IMR-90 (cell line): ENCODE measurements around the gene MCTP2. TPM values are rescaled to one million over a fixed set of nuclear protein-coding genes. Genes with fewer than 3 reads are reported as not detected.

Source experiments
- ATAC-seq: fragments of 200-7000 bp; cut with Tn5 transposase; 2 replicates; pipeline ENCODE4 v1.9.1; 2020; ENCODE audit warnings: low read depth, mild to moderate bottlenecking, moderate library complexity
- BruUV-seq: library from RNA; stranded (reverse); fragments of 400-500 nt; replicated peaks from 2 replicates; lab custom pipeline; 2021; lab: Mats Ljungman, UMichigan
- CTCF ChIA-PET: fragments of 300-600 bp; formaldehyde crosslinking; extraction: SDS; loops from one replicate; lab custom pipeline; 2021; ENCODE audit warnings: antibody characterized with exemption; lab: Yijun Ruan, JAX
- POLR2A ChIA-PET: fragments of 300-600 bp; sonication (Branson Sonifier 250); formaldehyde crosslinking; loops from one replicate; lab custom pipeline; 2022; ENCODE audit warnings: antibody characterized with exemption; ENCODE audit not compliant: unreplicated experiment; lab: Charles Lee
- DNase-seq: peaks from one replicate; pipeline ENCODE4 v3.0.0; 2013
- H2AFZ ChIP-seq: replicated peaks from 2 replicates; pipeline ENCODE3; 2013; ENCODE audit warnings: low read length, mild to moderate bottlenecking; ENCODE audit not compliant: poor library complexity
- H2AK5ac ChIP-seq: 2 replicates; pipeline ENCODE4 v1.6.1; 2013; ENCODE audit warnings: low read depth, low read length, inconsistent platforms
- H2AK9ac ChIP-seq: replicated peaks from 2 replicates; pipeline ENCODE3; 2013; ENCODE audit warnings: mild to moderate bottlenecking, low read depth, low read length, moderate library complexity; ENCODE audit not compliant: poor library complexity
- H2BK120ac ChIP-seq: 2 replicates; pipeline ENCODE4 v1.6.1; 2013; ENCODE audit warnings: low read depth, low read length, inconsistent platforms
- H2BK15ac ChIP-seq: 3 replicates; pipeline ENCODE4 v1.6.1; 2013; ENCODE audit warnings: low read depth, low read length, inconsistent platforms
- H2BK20ac ChIP-seq: 2 replicates; pipeline ENCODE4 v1.6.1; 2013; ENCODE audit warnings: low read depth, mild to moderate bottlenecking, inconsistent platforms, low read length, moderate library complexity
- H2BK5ac ChIP-seq: 2 replicates; pipeline ENCODE4 v1.6.1; 2013; ENCODE audit warnings: mild to moderate bottlenecking, low read depth, low read length, inconsistent platforms; ENCODE audit not compliant: poor library complexity, severe bottlenecking
- H3K14ac ChIP-seq: replicated peaks from 2 replicates; pipeline ENCODE4 v1.6.1; 2013; ENCODE audit warnings: low read depth, low read length, inconsistent platforms
- H3K18ac ChIP-seq: 2 replicates; pipeline ENCODE4 v1.6.1; 2013; ENCODE audit warnings: low read depth, low read length, control low read depth
- H3K23ac ChIP-seq: 2 replicates; pipeline ENCODE4 v1.6.1; 2013; ENCODE audit warnings: low read depth, low read length, inconsistent platforms
- H3K27ac ChIP-seq: 2 replicates; pipeline ENCODE4 v1.5.1; 2013; ENCODE audit warnings: mild to moderate bottlenecking, control low read depth, low read length; ENCODE audit not compliant: insufficient read depth
- H3K27me3 ChIP-seq: 2 replicates; pipeline ENCODE4 v1.6.1; 2013; ENCODE audit warnings: low read length; ENCODE audit not compliant: control insufficient read depth, insufficient read depth
- H3K36me3 ChIP-seq: 2 replicates; pipeline ENCODE4 v1.6.1; 2013; ENCODE audit warnings: low read length, mixed read lengths; ENCODE audit not compliant: control insufficient read depth, insufficient read depth
- H3K4ac ChIP-seq: 2 replicates; pipeline ENCODE4 v1.6.1; 2013; ENCODE audit warnings: low read depth, low read length, inconsistent platforms
- H3K4me1 ChIP-seq: 2 replicates; pipeline ENCODE4 v1.6.1; 2013; ENCODE audit warnings: low read length, mixed read lengths; ENCODE audit not compliant: control insufficient read depth, insufficient read depth
- H3K4me2 ChIP-seq: 2 replicates; pipeline ENCODE4 v1.6.1; 2013; ENCODE audit warnings: low read depth, mild to moderate bottlenecking, control low read depth, low read length, moderate library complexity
- H3K4me3 ChIP-seq: 2 replicates; pipeline ENCODE4 v1.5.1; 2013; ENCODE audit warnings: low read depth, mild to moderate bottlenecking, control low read depth, low read length, moderate library complexity; ENCODE audit not compliant: insufficient read depth
- H3K56ac ChIP-seq: 2 replicates; pipeline ENCODE4 v1.6.1; 2013; ENCODE audit warnings: low read length, inconsistent platforms; ENCODE audit not compliant: insufficient read depth; ENCODE audit errors: extremely low read depth
- H3K79me1 ChIP-seq, 2 experiments: 2 replicates each; pipeline ENCODE4 v1.6.1; 2013; ENCODE audit warnings: low read length in 2 of 2, inconsistent platforms in 1 of 2, low read depth in 1 of 2
- H3K9ac ChIP-seq: 2 replicates; pipeline ENCODE4 v1.6.1; 2013; ENCODE audit warnings: low read depth, low read length, control low read depth
- H3K9me1 ChIP-seq: 2 replicates; pipeline ENCODE4 v1.6.1; 2013; ENCODE audit warnings: low read length, inconsistent platforms; ENCODE audit not compliant: insufficient read depth
- H3K9me3 ChIP-seq: 2 replicates; pipeline ENCODE4 v1.6.1; 2013; ENCODE audit warnings: low read length; ENCODE audit not compliant: control insufficient read depth, insufficient read depth
- H4K20me1 ChIP-seq: 2 replicates; pipeline ENCODE4 v1.6.1; 2013; ENCODE audit warnings: low read length, inconsistent platforms; ENCODE audit not compliant: insufficient read depth
- H4K5ac ChIP-seq: 2 replicates; pipeline ENCODE4 v1.6.1; 2013; ENCODE audit warnings: mild to moderate bottlenecking, low read depth, low read length, control low read depth
- H4K8ac ChIP-seq, 2 experiments: 2 replicates each; pipeline ENCODE4 v1.6.1; 2013; ENCODE audit warnings: low read depth in 2 of 2, low read length in 2 of 2, control low read depth in 1 of 2, inconsistent platforms in 1 of 2
- H4K91ac ChIP-seq: 2 replicates; pipeline ENCODE4 v1.6.1; 2013; ENCODE audit warnings: low read depth, low read length, inconsistent platforms; ENCODE audit not compliant: insufficient read depth
- MAFK ChIP-seq: IDR thresholded peaks from 2 replicates; pipeline ENCODE4 v1.6.1; 2012; ENCODE audit warnings: low read depth, low read length, improper control_type of control experiment
- SMC3 ChIP-seq: fragments of 150-350 bp; IDR thresholded peaks from 2 replicates; pipeline ENCODE4 v1.6.1; 2016; ENCODE audit warnings: low read depth, mild to moderate bottlenecking, antibody characterized with exemption, low read length, moderate library complexity
- WGBS, 2 experiments: methylation state at CpG; one replicate each; pipeline versions ENCODE4 v1.1.5 to v1.1.7; 2013; ENCODE audit warnings: missing lambda C conversion rate in 2 of 2; ENCODE audit not compliant: insufficient read length in 1 of 2; ENCODE audit errors: extremely low coverage in 2 of 2; 5-methylcytosine and 5-hydroxymethylcytosine counted together
- dilution Hi-C: fragments of 300-500 bp; cut with HindIII; formaldehyde crosslinking; loops from one replicate; pipeline ENCODE4 v1.14.3; 2018; ENCODE audit warnings: low sequenced_read_pairs; ENCODE audit not compliant: unreplicated experiment
- in situ Hi-C: fragments of 300-500 bp; cut with MboI; formaldehyde crosslinking; loops from 3 replicates; pipeline ENCODE4 v1.14.3; 2019; ENCODE audit warnings: low sequenced_read_pairs, inconsistent platforms, mixed read lengths
- intact Hi-C: fragments of 100-400 bp; cut with micrococcal nuclease; formaldehyde crosslinking; loops from 2 replicates; pipeline ENCODE4 v1.10.0; 2022
- polyA plus RNA-seq, 3 experiments: library from polyadenylated mRNA; depleted of rRNA; stranded (reverse); fragments of >200 nt; gene quantifications; 2 replicates each; pipeline ENCODE4 v1.2.3, GENCODE V29; 2012; ENCODE audit warnings: low replicate concordance in 1 of 3
- total RNA-seq: library from RNA; depleted of rRNA; stranded (reverse); fragments of >200 nt; gene quantifications from 2 replicates; pipeline ENCODE4 v1.2.3, GENCODE V29; 2012

MCTP2 gene
- total and polyA plus RNA-seq, 2 of the 4 experiments (the other 2 are of a cell fraction): 5.1 to 9.9 TPM

DNA sequence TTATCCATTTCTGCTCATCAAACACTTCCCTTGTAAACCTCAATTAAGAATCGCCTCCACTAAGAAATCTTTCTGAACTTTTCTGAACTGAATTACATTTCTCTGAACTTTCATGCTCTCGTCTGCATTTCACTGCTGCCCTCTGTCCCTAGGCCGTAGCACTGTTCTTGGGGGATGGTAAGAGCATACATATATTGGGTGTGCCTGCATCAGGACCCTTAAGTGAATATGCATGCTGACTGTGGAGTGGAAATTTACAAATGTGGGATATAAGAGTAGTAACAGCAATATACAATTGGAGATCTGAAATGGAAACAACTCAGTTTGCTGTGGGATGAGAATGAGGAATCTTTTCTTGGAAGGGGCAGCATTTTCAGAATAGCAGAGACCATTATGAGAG, 148.6 kb downstream of the MCTP2 start:
- BruUV-seq: no TSS peak
- Histone ChIP-seq H3K4ac (no peak overlapping the region), H2BK5ac (no peak overlapping the region), H2BK120ac (no peak overlapping the region), H3K56ac (no peak overlapping the region), H2AFZ (no peak overlapping the region), H3K9ac (no peak overlapping the region), H2AK5ac (no peak overlapping the region), H3K14ac (no peak overlapping the region), H2BK20ac (no peak overlapping the region), H3K79me1 (no peaks in the 10 kb centered on the region), H2AK9ac (no peak overlapping the region), H3K9me3 (no peaks in the 10 kb centered on the region), H3K4me2 (no peak overlapping the region), H3K4me3 (no peak overlapping the region), H4K91ac (no peak overlapping the region), H3K18ac (no peak overlapping the region), H4K20me1 (no peaks in the 10 kb centered on the region), H4K5ac (no peak overlapping the region), H3K27me3 (no peaks in the 10 kb centered on the region), H3K9me1 (no peaks in the 10 kb centered on the region), H3K27ac (no peak overlapping the region), H3K4me1 (no peaks in the 10 kb centered on the region), H4K8ac (no peak overlapping the region), H3K36me3 (no peaks in the 10 kb centered on the region), H3K23ac (no peak overlapping the region), H2BK15ac (no peak overlapping the region)
- dilution Hi-C loops (no loop called here), in situ Hi-C loops (no loop called here), intact Hi-C loops (no loop called here)
- ATAC-seq (no peak), DNase-seq (no peak)
- no peak for TF ChIP-seq SMC3
- TF ChIP-seq MAFK: no peak
- ChIA-PET CTCF (no interaction called here), POLR2A (no interaction called here)
- no CpG with 5 or more reads among the region's 3 CpGs for WGBS, 2 experiments
